Activated naive CD4-positive, alpha-beta T cell treated with anti-CD3 and anti-CD28 coated beads, Interleukin-2, amount 50 U/mL, for 72 hours (primary cell): ENCODE data around the gene BNIP2. TPM values are rescaled to one million over a fixed set of nuclear protein-coding genes. Genes with fewer than 3 reads are reported as not detected.
A peak's percentile ranks its signal among the peaks of the same experiment; 100 is the strongest.

Source experiments
- ATAC-seq, 2 donors: fragments of 150-1000 bp; cut with Tn5 transposase; 2 replicates each; pipeline ENCODE4 v1.10.0; 2021; ENCODE audit warnings: mild to moderate bottlenecking in 2 of 2, moderate library complexity in 2 of 2
- DNase-seq, 2 donors: peaks; one replicate each; pipeline ENCODE4 v3.0.0; 2021 to 2022; ENCODE audit warnings: low spot score in 2 of 2
- H3K27ac Mint-ChIP-seq, 2 donors: one replicate each; pipeline ENCODE4 v1.8.0; 2022; ENCODE audit warnings: mild to moderate bottlenecking in 2 of 2, mixed read lengths in 2 of 2
- H3K36me3 Mint-ChIP-seq, 2 donors: one replicate each; pipeline ENCODE4 v1.8.0; 2022; ENCODE audit warnings: mixed read lengths in 2 of 2
- H3K9me3 Mint-ChIP-seq, 2 donors: one replicate each; pipeline ENCODE4 v1.8.0; 2022; ENCODE audit warnings: mixed read lengths in 2 of 2
- total RNA-seq, 2 donors: library from RNA; stranded (reverse); gene quantifications; one replicate each; pipeline ENCODE4 v1.2.3, GENCODE V29; 2022

The BNIP2 gene
- total RNA-seq, 2 donors from 2014 or later: 44.2 to 49.1 TPM

GRCh38 chr15:59611276-59612260 is 77.6 kb downstream of the BNIP2 start, which contains the start of gene GCNT3:
GCNT3 (plus strand) TSS chr15:59611783; CDS start chr15:59618239, 6,456 bp downstream.
- ATAC-seq (no peak), DNase-seq (no peak)
- peak within 1 kb of the TSS in 1 of 2 donors; percentile 12 for H3K27ac Mint-ChIP-seq
- H3K36me3 Mint-ChIP-seq: peaks cover 8 to 24% of the 10 kb centered on the region in 2 donors
- H3K9me3 Mint-ChIP-seq: peaks cover 7 to 26% of the 10 kb centered on the region in 2 donors

DNA sequence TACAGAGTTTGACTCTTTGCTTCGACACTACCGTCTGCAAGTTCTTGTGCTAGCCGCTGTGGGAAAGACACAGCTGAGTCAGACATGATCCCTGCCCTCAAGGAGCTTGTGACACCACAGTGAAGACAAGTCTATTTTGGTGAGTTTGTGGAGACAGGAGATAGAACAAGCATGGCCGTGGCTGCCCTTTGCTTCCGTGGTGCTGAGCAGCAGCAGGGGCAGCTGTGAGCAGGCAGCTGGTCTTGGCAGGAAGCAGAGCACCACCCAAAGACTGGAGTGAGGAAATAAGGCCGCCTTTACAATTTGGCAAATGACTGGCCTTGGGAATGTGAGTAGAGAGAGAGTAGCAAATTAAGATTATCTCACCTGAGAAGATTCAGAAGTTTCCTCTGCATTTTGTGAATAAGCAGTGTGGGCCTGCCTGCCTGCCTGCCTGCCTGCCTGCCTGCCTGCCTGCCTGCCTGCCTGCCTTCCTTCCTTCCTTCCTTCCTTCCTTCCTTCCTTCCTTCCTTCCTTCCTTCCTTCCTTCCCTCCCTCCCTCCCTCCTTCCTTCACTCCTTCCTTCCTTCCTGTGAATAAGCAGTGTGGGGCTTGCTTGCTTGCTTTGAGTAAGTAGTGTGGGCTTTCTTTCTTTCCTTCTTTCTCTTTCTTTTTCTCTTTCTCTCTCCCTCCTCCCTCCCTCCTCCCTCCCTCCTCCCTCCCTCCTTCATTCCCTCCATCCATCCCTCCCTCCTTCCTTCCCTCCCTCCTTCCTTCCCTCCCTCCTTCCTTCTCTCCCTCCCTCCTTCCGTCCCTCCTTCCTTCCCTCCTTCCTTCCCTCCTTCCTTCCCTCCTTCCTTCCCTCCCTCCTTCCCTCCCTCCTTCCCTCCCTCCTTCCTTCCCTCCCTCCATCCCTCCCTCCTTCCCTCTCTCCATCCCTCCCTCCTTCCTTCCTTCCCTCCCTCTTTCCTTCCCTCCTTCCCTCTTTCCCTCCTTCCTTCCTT is 79.1 kb downstream of the BNIP2 start:
- no peak for ATAC-seq
- Mint-ChIP-seq H3K27ac (no peak overlapping the region), H3K9me3 (peaks cover 6 to 18% of the 10 kb centered on the region in 2 donors), H3K36me3 (peaks cover 5 to 14% of the 10 kb centered on the region in 2 donors)
- no peak for DNase-seq

Other genes starting within 250 kb of the BNIP2 start
- gene GCNT3, start 77.5 kb downstream of the BNIP2 start, total RNA-seq: not detected
- gene GTF2A2, start 31.8 kb downstream of the BNIP2 start, total RNA-seq: 100 to 1,000 TPM; 141 to 170 TPM